GM19035 (cell line): ENCODE data around the gene EPG5.
"Not testable (repeated sequence)": the region's sequence is repeated elsewhere in the genome, so short reads cannot be mapped to it uniquely, and the experiment has no call there.

Source experiments
- ATAC-seq: cut with Tn5 transposase; IDR thresholded peaks from one replicate; pipeline ENCODE4 v1.9.1; 2021; ENCODE audit not compliant: unreplicated experiment

The EPG5 gene

DNA sequence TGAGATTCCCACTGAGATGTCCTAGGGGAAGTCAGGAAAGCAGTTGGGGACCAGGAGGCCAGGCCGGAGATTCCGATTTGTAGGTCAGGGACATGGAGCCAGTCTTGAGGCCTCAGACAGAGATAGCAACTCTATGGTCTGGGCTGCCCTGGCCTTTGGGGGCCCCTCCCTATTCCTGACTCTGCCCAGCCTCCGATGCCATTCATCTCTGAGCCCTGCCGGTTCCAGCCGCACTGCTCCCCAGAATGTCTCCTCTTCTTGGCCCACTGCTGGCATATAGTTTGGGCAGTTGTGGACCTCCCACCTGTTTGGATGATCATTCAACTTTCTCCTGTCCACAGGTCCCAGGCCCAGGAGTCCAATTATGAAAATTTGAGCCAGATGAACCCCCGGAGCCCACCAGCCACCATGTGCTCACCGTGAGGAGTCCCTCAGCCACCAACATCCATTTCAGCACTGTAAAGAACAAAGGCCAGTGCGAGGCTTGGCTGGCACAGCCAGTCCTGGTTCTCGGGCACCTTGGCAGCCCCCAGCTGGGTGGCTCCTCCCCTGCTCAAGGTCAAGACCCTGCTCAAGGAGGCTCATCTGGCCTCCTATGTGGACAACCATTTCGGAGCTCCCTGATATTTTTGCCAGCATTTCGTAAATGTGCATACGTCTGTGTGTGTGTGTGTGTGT lies 125.2 kb downstream of the EPG5 start:
- ATAC-seq, result no peak

DNA sequence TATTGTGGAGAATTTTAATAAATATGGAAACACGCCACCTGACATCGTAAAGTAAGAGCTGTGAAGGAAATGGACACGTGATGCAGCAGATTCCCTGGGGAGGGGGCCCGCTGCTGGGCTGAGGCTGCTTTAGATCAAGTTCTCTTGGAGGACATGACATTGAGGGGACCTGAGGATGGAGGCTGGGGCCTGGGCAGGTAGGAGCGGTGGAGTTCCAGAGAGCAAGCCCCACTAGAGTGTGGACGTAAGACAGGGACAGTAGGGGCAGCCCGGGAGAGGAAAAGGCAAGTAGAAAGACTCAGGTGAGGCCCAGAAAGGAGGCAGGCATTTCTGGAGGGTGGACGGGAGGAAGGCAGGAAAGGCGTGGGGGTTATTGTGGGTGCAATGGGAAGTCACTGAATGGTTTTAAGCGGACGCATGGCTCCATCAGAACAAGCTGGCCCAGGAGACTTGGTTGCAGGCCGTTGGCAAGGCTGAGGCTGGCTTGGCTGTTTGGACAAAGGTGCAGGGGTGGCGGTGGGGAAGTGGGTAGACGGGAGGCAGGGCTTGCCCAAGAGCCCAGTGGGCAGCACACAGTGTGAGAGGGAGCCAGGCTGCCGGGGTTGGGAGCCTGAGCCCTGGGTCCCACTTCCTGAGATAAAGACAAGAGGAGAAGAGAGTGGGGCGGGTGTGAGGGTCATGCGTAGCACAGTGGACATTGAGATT lies 125.9 kb downstream of the EPG5 start:
- no peak for ATAC-seq

DNA sequence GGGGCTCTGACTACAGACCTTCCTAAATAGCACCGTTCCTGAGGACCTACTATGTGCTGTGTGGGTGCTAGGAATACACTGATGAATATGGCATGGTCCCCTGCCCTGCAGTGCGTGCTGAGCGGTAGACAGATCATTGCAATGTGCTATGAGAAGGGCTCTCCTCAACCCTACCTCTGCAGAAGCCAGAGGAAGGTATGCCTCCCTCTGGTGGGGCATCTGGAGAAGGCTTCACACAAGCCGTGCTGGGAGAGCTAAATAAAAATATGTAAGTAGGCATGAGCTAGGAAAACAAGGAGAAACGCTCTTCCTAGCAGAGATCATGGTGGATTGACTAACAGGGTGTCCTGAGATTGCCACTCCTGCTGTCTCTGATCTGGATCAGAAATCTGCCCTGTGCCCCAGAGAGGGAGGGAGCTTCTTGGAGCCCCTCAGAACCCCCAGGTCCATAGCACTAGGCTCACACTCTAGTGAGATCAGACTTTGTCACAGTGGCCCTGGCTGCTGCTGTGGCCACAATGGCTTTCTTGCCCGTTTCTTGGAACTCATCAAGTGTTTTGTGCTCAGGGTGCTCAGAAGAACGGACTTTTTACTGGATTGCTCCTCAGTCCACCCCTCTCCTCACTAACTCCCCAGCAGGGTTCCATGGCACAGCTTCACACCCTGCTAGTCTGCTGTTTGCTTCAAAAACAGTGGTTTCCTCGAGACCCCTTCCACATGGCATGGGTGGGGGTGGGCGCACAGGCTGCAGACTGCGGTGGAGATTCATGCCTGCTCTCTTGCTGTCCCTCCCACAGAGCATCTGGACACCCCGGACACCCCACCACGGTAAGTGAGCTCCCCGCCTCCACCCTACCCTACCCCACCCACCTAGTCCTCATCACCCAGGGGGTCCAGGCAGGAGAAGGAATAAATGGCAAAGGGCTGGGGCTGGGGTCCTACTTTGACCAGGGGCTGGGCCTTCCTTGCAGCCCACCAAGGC lies 127.4 kb downstream of the EPG5 start:
- no peak for ATAC-seq

DNA sequence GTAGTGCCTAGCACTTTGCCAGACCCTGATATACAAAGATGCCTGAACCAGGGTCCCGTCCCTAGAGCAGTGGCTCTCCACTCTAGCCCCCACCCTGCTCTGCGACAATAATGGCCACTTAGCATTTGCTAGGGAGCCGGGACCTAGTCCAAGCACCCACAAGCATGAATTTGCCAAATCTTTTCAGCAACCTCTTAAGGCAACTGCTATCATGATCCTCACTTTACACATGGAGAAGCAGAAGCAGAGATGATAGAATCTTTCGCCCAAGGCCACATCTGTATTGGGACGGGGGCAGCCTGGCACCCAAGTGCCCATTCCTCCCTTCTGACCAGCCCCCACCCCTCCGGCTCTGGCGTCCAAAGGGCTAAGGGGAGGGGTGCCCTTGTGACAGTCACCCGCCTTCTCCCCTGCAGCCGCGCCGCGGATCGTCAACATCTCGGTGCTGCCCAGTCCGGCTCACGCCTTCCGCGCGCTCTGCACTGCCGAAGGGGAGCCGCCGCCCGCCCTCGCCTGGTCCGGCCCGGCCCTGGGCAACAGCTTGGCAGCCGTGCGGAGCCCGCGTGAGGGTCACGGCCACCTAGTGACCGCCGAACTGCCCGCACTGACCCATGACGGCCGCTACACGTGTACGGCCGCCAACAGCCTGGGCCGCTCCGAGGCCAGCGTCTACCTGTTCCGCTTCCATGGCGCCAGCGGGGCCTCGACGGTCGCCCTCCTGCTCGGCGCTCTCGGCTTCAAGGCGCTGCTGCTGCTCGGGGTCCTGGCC lies 128.6 kb downstream of the EPG5 start:
- ATAC-seq, result no peak

DNA sequence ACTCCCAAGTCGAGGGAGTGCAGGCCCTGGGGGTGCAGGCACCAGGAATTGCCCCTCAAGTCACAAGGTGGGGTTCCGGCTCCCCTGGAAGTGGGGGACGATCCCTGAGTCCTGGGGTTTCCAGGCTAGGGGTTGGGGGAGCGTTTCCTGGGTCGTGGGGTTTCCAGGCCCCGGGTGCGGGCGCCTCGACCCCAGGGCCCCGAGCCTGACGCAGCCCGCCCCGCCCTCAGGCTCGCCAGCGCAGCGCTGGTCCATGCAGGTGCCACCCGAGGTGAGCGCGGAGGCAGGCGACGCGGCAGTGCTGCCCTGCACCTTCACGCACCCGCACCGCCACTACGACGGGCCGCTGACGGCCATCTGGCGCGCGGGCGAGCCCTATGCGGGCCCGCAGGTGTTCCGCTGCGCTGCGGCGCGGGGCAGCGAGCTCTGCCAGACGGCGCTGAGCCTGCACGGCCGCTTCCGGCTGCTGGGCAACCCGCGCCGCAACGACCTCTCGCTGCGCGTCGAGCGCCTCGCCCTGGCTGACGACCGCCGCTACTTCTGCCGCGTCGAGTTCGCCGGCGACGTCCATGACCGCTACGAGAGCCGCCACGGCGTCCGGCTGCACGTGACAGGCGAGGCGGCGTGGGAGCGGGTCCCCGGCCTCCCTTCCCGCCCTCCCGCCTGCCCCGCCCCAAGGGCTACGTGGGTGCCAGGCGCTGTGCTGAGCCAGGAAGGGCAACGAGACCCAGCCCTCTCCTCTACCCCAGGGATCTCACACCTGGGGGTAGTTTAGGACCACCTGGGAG lies 129.7 kb downstream of the EPG5 start:
- ATAC-seq, result no peak

DNA sequence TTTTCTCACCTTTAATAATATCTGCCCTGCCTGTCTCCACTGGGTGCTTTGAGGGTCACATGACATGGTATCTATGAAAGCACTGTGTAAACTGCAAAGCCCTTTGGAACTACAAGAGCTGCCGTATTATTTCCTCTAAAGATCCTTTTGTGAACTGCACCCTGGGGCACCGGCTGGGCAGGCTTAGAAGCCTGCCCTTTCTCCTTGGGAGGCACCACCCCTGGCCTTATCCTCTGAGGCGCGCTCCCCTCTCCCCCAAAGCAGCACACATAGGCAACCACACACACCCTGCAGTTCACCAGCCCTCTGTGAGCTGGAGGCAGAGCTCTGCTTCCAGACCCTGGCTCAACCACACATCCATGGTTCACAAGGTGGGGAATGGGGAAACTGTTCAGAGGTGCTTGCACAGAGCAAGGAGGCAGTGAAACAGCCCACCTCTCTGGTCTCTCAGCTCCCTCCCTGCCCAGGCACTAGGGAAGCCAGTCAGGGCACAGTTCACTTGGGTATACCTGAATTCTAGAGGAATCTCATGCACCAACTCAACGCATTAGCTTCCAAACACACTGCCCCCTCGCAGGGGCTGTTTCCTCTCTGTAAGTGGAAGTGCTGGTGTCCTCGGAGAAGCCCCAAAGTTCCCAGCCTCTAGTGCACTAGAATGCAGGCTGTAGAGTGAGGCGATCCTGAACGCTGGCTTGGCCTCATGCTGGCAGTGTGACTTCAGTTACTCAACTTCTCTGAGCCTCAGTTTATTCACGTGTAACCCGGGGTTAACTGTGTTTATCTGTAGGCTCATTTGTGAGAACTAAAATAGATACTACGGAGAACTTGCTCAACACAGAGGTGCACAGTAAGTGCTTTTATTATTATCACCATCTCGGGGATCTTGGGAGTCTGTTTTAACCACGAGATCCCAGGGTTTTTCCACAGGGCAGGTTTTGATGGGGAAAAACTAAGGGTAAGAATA lies 130.6 kb downstream of the EPG5 start:
- no peak for ATAC-seq

DNA sequence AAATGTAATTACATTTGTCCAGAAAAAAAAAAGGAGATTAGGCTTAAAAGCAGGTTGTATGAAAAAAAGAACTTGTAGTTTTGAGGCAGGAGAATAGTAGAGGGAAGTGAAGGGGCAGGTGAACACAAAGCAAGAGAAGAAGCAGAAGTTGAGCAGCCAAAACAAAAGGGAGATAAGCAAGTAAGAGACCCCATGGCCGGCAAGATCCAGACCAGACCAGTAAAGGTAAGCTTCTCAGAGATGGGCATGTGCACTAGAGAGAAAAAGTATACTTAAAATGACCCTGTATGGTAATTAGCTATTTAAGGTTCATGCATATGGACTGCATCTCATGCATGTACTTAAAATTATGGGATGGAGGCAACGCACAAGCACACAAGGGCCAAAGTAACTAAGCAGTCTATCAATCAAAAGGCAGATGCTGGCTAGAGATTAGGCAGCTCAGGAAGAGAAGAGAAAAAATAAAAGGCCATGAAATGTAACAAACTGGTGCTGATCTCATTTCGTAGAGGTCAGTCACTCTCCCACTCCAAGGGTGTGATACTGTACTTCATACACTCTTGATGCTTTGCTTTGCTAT lies 132.0 kb downstream of the EPG5 start:
- no peak for ATAC-seq

DNA sequence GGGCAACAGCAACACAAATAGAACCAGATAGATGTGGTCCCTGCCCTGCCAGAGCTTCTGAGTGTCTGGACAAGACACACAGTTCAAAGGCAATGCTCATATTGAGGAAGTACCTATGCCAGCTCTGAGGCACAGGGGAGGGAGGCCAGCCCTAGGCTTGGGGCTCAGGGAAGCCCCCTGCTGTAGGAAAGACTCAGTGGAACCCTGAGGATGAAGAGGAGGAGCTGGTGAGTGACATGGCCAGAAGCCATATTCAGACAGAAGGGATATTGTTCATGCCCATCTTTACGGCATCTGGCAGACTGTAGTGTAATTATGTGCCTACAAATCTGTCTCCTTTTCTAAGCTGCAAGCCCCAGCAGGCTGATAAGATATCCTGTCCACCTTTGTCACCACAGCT lies 132.8 kb downstream of the EPG5 start:
- no peak for ATAC-seq

DNA sequence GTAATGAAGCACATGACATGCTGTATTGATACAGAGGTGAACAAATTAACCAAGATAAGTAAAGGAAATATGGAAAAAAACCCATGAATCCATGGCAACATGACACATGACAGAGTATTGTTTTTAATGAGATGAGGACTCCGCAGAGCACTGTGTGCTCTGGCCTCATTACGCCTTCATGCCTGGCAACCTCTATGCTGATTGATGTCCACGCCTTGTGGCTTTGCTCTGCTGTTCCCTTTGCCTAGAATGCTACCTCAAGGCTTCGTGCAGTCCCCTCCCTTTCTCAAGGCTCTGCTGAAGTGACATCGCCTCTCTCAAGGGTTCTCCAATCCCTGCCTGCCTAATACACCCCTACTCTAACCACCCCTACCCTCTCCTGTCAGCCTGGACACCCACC lies 133.3 kb downstream of the EPG5 start:
- ATAC-seq, result no peak

DNA sequence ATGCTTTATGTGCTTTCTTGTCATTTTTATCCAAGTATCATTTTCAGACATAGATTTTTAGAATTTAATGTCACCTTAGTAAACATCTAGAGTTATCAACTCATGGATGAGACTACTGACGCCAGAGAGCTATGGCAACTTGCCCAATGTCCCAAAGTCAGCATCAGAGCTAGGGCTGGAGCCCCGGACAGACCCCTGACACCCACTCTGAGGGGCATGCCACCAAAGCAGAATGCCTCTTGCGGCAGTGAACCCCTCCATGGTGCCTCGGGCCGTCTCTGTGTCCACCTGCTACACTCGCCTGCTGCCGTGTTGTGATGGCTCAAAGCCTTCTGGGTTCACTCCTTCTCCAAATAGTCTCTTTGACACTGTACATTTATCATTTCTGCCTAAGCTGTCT lies 136.2 kb downstream of the EPG5 start:
- ATAC-seq, result no peak

DNA sequence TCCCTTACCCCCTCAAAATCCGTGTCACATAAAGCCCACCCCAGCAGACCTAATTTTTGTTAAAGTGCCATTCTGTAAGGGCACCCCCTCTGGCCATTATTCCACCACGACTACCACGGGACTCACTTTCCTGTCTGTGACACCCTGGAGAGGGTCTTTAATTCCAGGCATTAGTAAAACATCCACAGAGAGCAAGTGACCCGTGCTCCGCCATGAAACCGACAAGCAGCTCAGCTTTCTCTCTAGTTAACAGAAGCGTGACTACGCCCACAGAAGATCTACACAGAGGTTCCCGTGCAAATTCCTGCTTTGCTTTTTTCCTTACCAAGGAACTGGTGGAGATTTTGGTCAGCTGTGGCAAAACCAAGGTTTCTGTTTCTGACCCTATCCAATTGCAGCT lies 137.3 kb downstream of the EPG5 start:
- no peak for ATAC-seq

DNA sequence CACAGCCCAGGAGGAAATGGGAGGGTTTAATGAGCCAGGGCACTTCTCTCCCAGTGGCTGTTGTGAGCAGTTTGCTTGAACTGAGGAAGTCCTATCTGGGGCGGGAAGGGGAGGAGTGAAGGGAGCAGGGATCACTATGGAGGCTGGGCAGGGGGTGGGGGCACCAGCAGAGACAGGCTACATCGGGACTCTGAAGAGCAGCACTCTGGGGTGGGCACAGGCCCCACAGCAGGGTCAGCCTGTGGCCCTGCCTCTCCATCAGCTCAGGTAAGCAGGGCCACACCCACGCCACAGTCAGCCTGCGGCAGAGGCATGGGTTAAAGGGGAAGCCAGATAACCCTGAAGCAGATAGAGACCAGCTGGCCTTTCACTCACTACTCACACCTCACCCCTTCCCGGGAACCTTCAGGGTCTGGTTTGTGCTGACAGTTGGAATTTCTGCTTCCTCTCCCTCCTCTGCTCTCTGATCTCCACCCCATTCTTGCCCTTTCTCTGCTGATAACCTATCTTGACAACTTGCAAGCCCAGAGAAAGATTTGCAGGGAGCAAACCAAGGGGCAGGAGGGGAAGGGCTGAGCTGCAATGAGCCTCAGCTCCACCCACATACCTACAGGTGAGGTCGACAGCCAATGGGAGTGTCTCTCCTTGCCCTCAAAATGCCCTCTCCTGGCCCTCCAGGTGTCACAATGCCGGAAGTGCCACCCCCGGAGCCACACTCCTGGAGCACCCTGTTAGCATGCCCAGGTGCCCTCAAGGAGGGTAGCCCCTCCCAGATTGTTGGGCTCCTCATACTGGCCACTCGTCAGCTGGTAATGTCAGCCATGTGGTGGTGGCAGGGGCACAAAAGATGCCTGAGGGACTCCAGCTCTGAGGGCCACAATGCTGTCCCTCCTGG lies 138.0 kb downstream of the EPG5 start:
- ATAC-seq, result no peak

DNA sequence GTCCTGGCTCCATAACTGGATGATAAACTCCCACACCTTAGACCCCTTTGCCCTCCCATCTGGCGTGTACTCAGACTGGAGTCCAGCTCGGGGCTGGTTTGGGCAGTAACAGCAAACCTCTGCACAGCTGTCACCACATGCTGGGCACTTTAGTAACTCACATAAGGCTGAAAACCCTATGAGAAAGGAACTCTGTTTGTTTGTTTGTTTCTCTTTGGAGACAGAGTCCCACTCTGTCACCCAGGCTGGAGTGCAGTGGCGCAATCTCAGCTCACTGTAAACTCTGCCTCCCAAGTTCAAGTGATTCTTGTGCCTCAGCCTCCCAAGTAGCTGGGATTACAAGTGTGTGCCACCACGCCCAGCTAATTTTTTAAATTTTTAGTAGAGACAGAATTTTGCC lies 140.4 kb downstream of the EPG5 start:
- not testable (repeated sequence) for ATAC-seq

DNA sequence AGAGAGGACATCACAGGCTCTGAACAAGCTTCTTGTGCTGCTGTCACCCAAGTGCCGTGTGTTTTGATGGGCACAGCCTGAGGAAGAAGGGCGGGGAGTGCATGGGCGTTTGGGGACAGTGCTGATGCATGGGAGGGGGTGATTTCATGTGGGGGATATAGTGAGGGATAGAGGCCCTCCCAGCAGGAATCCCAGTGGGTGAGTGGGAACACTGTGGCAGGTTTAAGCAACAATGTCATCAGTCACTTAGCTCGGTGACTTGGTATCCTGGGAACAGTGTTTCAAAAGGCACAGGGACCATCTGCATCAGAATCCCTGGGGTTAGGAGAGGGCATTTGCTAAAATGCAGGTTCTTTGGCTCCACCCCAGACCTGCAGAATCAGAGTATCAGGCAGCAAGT lies 141.0 kb downstream of the EPG5 start:
- ATAC-seq, result no peak

DNA sequence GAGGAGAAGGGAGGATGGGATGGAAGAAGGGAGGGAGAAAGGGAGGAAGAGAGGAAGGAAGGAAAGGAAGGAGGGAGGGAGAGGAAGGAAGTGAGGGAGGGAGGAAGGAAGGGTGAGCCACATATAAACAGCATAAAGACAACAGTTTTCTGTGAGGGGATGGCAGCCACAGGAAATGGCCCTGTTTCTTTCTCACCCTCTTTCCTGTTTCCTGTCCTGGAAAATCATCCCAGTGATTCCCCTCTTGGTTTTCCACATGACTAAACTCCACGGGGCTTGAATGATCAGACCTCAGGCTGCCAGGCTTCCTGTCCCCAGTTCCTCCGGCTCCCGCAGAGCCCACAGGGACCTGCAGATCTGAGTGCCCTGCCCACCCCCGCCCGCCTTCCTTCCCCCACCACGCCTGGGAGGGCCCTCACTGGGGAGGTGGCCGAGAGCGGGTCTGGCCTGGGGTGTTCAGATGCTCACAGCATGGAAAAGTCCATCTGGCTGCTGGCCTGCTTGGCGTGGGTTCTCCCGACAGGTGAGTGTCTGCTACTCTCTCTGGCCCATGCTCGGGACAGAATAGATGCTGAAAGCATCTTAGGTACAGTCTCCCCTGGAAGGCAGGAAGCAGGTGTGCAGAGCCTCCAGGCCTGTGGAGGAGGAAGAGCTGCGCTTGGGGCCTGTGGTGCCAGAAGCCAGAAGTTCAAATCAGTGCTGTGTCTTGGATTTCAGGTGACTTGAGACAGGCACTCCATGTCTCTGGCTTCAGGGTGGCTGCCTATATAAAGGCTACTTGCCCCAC lies 141.7 kb downstream of the EPG5 start, which contains the start of gene SIGLEC15:
SIGLEC15 (plus strand) TSS at position 418 of the 787 bp plus-strand sequence; CDS start at position 472, 54 bp downstream.
- no peak for ATAC-seq

DNA sequence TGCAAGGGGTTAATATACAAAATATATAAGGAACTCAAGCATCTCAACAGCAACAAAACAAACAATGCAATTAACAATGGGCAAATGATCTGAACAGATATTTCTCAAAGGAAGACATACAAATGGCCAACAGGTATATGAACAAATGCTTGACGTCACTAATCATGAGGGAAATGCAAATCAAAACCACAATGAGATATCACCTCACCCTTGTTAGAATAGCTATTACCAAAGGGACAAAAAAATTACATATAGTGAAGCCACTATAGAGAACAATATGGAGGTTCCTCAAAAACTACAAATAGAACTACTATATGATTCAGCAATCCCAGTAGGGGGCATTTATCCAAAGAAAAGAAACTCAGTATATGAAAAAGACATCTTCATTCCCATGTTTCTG lies 145.4 kb downstream of the EPG5 start:
- no peak for ATAC-seq

DNA sequence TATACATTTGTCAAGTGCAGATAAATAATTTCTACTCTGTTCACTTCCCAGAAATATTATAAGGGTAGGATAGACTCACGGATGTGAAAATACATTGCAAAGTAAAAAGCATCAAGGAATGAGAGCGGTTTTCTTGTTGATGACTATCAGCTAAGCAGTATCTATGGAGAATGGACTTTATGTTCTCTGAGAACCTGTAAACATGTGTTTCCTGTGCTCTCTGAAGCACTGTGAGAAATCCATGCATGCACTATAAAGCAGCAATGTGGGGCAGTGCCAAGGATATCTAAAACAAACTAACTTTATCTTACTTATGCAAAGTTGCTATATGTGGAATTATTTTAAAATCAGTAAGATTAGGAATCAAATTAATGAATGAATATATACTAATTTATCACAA lies 146.1 kb downstream of the EPG5 start:
- no peak for ATAC-seq
